ENCODE data around the gene LDLRAD3.
"Not testable (repeated sequence)": the region's sequence is repeated elsewhere in the genome, so short reads cannot be mapped to it uniquely, and the experiment has no call there.

The LDLRAD3 gene, protein sequence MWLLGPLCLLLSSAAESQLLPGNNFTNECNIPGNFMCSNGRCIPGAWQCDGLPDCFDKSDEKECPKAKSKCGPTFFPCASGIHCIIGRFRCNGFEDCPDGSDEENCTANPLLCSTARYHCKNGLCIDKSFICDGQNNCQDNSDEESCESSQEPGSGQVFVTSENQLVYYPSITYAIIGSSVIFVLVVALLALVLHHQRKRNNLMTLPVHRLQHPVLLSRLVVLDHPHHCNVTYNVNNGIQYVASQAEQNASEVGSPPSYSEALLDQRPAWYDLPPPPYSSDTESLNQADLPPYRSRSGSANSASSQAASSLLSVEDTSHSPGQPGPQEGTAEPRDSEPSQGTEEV
- total RNA-seq = 0 to 1.3 (median 0.14) reads per million in 4 experiments

DNA sequence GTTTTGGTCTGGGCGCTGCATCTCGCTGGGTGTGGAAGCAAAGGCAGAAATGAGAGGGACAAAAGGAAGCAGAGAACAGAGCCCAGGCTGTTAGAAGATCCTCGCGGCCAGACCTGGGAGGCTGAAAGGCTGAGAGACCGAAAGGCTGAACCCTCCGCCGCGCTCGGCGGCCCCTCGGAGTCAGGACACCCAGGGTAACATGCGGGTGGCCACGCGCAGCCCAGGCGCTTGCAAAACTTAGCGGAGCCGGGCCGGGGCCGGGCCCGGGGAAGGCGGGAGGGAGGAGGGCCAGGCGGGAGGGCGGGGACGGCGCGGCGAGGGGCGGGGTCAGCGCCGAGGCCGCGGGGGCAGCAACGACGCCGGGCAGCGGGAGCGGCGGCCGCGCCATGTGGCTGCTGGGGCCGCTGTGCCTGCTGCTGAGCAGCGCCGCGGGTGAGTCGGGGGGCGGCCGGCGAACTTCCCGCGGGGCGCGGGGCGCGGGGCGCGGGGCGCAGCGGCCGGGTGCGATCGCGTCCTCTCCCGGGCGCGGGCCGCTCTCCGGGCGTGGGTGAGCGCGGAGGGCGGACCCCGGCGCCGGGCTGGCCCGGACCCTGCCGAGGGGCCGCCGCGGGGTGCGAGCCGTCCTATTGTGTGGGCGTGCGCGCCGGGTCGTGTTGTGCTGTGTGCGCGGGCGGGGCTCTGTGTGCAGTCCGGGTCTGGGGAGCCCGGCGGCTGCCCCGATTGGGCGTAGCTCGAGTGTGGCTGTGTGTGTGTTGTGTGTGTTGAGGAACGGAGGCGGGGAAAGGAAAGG, at the start of gene LDLRAD3:
Gene LDLRAD3, plus strand, starts transcription at position 350 of the 790 bp plus-strand sequence. Its CDS starts 37 bp downstream, at position 387.
- no peak for DNase-seq

DNA sequence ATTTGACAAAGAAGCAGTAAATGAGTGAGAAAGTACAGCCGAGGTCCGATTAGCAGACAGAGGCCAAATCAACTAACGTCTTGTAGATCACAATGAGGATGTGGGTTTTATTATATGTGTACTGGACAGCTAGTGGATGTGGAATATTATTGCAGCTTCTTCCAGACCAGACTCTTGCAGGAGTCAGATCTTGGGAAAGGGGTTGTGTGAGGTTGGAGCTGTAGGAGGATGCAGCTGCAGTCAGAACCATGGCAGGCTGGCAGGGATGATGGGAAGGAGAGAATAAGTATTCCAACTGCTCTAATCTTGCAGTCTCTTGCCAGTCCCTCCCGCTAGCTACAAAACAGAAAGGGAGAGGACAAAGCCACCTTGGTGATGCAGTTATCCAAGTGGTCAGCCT, 46.8 kb upstream of the LDLRAD3 start:
- no peak for DNase-seq

DNA sequence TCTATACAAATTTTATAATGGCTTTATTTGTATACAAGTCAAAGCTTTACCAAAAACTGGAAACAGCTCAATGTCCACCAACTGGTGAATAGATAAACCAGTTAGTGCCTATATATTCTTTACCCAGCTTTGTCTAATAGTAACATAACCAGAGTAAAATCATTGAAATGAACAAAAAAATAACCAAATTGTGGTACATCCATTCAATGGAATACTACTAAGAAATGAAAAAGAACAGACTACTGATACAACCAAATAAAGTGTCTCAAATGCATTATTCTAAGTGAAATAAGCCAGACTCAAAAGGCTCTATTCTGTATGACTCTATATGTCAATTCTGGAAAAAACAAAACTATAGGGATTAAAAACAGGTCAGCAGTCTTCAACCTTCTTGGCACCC, 40.9 kb upstream of the LDLRAD3 start:
- DNase-seq = no peak

DNA sequence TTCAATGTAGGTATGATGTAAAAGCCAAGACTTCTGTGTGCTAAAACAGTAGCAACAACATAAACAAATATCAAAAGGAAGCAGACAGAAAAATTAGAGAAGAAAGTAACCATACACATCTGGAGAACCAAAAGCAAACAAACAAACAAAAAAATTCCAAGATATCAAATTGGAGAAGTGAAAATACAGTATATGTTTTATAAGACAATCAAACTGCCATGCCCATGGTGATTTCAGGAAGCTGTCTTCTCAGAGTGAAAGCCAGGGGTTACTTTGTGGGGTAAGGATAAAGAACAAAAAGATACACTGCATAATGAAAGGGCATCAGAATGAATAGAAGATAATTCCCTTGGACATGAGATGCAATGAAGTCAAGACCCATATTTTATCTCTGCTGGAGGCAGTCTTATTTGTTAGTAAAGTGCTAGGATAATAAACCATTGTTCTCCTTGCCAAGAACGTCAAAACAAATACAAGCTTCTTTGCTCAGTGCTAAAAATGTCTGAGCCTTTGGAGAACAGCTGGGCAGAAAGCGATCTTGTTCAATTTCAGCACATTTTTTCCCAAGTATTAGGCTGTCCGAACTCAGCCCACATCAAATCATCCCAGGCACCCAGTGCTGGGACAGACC, 38.1 kb upstream of the LDLRAD3 start:
- DNase-seq = no peak

DNA sequence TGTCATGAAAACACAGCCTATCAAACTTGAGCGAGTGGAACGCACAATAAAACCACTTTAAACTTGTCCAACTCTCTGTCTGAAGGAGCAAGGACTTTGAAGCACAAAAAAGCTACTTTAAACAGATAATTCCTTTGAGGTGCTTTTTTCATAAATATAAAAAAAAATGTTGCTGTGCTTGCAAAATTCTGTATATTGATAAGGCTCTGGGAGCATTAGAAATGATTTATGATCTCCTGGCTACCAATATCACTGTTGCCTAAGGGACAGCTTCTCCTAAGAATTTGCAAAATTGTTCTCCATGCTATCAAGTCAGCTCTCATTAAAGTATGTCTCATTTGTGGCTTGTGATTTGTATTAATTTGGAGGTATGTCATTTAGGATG, 37.6 kb upstream of the LDLRAD3 start:
- DNase-seq = no peak

DNA sequence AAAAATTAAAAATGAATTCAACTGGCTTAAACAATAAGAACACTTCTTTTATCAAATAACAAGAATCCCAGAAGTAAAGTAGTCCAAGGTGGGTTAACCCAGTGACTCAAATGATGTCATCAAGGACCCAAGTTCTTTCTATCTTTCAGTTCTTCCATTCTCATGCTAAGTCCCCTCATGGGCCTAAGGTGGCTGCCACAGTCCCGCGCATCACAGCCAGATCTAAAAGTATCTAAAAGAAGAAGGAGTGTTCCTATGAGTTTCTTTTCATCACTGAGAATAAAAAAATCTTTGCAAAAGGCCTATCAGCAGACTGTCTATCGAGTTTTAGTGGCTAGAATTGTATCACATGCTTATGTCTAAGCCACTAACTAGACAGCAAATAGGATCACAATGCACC, 37.2 kb upstream of the LDLRAD3 start:
- DNase-seq = no peak

DNA sequence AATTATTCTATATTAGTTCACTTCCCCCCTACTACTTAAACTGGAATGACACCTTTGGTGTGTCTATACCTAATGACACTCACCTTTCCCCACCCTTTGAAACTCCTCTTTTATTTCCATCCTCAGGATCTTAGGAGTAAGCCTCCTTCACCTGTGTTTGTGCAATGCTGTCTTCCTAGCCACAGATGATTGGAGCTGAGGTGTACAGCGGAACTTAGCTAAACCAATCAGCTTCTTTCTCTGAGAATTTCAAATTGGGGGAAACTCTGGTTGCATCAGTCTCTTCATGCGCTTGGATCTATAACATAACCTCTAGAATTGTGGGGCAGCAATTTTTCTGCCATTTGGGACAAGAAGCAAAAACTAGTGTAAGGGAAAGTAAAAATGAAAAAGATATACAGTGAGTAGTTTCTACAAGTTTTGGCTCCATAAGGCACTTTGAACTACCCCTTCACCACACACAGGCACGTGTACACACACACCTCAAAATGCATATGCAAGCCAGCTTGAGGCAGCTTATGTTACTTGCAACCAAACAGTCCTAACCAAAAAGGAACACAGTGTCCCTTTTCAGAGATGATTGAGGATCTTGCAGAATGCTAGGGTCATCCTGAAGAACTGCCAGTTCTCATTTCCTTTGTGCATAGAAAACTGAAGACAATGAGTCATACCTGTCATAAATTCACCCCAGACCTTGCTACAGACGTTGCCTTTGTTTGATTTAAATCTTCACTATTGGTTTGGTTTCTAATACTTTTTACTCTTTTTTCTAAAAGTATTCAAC, 36.0 kb upstream of the LDLRAD3 start:
- DNase-seq = no peak

DNA sequence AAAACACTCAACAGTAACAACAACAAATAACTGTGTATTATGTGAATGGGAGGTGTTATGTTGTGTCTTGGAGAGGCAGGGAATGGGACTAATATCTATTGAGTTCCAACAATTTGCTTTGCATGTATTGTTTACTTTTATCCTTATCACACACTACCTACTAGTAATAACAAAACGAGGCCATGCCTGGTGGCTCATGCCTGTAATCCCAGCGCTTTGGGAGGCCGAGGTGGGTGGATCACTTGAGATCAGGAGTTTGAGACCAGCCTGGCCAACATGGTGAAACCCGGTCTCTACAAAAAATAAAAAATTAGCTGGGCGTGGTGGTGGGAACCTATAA, 35.5 kb upstream of the LDLRAD3 start:
- not testable (repeated sequence) for DNase-seq

DNA sequence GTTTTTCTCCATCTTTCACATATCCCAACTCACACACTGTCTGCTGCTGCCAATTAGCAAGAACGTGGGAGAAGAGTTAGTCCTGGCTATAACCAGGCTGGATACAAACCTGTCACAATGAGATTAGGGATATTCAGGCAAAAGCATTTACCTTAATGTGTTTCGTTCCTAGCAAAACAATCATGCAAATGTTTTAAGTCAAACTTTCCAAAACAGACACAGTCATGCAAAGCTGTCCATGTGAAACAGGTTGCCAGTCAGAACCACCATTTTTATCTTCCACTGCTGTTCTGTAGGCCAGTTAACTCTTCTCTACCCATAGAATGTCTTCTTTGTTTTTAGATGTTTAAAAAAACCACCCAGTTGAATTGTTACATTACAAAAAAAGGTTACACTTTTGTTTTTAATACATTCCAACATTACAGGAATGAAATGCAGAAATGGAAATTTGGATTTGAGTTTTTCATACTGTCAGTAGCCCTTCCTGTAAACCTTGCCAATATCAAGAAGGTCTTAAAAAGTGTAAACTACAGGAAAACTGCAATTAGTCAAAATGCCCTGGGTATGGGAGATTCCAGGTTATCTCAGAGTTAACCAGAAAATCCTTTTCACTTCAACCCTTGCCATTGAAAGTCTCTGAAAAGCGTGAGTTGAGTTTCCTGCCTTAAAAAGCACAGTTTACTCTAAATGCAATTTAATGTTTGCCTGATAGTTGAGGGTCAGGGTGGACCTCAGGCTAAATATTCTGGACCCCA, 34.2 kb upstream of the LDLRAD3 start:
- no peak for DNase-seq

DNA sequence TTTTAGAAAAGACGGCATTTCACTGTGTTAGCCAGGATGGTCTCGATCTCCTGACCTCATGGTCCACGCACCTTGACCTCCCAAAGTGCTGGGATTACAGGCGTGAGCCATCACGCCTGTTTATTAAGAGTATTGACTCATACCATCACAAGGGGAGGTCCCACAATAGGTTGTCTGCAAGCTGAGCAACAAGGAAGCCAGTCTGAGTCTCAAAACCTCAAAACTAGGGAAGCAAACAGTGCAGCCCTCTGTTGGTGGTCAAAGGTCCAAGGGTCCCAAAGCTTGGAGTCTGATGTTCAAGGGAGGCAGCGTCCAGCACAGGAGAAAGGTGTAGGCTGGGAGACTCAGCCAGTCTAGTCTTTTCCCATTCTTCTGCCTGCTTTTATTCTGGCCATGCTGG, 32.8 kb upstream of the LDLRAD3 start:
- DNase-seq = no peak

DNA sequence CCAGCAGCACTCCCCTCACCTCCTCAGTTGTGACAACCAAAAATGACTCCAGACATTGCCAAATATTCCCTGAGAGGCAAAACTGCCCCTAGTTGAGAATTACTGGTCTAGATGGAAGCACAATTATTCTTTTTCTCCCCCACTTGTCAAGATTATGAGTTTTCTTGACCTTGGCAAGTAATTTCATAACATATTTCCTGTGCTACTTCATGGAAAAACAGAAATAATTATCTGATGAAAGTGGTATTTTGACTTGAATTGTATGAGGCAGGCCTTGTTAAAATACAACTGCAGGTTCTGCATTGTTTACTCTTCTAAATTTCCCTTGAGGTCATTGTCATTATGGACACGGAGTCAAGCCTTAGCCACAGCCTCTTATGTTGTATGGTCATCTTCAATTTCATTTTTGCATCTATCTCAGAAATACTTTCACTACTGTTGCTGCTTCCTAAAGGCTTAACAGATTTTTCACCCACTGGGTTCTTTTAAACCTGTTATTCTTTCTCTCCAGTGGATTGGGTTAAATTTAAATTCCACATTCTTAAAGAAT, 32.2 kb upstream of the LDLRAD3 start:
- DNase-seq = no peak

DNA sequence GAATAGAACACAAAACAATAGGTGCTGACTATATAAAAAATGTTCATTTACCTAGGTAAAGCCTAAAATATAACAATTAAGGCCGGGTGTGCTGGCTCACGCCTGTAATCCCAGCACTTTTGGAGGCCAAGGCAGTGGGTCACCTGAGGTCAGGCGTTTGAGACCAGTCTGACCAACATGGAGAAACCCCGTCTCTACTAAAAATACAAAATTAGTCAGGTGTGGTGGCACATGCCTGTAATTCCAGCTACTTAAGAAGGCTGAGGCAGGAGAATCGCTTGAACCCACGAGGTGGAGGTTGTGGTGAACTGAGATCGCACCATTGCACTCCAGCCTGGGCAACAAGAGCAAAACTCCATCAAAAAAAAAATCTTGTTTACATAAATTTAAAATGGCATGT, 31.4 kb upstream of the LDLRAD3 start:
- not testable (repeated sequence) for DNase-seq

DNA sequence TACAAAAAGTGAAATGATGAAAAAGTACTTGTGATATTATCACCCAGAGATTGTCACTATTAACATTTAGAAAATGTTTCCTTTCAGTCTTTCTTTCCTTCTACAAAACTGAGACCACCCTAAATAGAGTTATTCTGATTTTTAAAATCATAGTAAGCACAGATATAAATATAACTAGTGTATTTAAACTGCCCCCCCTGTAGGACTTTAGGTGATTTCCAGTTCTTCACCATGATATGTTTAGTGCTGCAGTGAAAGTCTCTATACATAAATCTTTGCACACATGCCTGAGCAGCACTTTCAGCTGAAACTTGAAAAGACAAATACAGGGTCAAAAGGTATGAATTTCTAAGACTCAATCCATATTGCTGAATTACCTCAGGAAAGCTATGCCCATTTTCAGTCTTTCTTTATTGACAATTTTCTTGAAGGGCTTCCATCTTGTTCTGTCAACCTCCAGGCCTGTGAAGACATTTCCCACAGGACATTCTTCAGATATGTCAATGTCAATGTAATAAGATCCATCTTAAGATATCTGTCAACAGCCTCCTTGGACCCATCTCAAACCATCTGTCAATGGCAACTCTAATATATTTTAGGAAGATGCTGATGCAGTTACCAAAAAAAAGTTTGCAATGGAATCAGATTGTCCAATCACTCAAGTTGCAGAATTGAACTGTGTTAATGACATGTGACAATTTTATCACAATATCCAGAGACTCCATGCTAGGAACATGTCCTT, 30.8 kb upstream of the LDLRAD3 start:
- DNase-seq = no peak

DNA sequence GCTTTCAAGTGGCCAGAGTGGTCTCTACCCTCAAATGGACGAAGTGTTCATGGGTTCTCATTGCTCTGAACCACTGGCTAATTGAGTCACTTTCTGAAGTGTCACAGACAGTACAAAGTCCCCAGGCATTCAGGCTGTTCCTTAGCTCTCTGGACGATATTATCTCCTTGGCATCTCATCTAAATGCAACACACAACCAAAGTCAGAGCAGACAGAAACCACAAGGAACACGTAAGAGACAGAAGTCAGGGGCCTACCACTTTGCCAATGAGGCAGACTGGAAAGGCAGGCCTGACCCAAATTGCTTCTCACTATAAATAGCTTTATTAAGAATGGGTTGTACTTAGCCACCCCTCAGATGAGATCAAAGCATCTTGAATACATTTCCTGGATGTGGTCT, 29.0 kb upstream of the LDLRAD3 start:
- no peak for DNase-seq

DNA sequence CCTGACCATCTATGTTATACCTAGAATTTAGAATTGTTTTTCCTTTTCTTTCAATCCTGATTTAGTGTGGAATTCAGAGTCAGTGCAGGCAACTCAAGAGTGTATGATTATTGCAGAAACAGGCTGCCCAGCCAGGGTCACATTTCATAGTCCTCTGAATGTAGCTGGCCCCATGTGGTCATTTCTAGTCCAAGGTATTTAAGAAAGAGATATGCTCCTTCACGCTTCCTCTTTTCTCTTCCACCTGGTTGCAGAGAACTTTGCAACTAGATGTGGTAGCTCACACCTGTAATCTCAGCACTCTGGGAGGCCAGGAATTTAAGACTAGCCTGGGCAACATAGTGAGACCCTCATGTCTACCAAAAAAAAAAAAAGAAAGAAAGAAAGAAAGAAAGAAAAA, 27.6 kb upstream of the LDLRAD3 start:
- no peak for DNase-seq

DNA sequence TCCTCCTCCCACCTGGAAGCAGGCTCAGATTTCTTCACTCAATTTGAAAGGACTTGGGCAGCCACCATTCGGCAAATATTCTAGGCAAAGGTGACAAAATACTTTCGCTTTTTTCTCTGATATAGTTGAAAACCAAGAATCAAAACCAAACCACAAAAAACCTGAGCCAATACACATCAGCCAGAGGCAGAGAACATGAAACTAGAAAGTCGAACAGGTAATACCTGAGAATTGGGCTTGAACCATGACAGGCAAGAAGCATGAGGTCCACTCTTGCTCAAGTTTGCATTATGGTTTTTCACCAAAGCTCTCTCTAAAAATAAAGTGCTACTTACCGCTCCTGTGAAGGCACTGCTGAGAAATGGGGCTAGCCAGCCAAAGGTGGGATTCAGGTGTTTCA, 26.2 kb upstream of the LDLRAD3 start:
- DNase-seq = no peak

DNA sequence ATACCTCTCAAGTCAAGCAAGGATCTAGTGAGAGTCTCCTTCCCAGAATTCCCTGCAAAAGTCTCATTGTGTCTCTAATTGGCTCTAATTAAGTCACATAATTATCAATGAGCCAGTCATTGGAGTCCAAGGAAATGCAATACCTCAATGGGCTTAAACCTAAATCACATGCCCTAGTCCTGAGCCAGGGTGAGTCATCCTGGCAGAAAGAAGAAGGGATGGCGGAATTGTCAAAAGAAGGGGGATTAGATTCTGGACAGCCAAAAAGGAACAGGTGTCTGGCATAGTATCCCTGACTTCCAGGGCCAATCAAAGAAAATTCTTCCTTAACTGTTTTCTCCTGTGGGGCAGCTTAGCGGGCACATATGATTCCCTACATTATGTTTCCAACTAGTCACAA, 25.1 kb upstream of the LDLRAD3 start:
- DNase-seq = no peak

DNA sequence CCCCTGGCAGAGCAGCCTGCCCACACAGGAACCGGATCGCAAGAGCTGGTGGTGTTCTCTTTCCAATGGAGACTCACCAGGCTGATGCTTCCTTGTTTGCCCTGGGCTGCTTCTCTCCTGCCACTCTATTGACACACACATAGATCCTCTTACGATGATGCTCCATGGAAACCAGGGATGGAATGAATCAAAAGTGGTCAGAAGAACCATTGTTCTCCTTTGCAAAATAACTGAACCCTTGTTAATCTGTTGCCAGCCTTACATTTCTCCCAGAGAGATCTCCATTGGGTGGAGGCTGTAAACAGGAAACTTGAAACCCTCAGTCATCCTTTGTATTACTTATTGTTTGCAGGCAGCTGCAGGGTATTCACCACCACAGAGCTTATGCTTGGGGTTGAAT, 24.6 kb upstream of the LDLRAD3 start:
- DNase-seq = no peak

DNA sequence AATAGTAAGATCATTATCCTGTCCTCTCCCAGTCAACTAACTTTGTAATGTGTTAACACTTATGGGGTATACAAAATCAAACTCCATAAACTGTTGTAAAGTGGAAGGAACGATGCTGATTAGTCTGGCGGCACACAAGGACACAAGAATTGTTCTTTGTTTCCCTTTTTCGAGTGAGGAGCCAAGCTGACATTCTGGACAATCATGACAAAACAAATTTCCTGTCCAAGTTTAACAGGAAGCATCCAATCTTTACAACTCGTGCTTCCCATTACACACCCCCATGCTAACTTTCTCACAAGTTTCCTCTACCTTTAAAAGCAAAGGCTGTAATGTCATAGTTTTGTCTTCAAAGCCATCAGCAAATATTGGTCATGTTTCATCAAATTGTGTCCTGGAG, 20.4 kb upstream of the LDLRAD3 start:
- no peak for DNase-seq

DNA sequence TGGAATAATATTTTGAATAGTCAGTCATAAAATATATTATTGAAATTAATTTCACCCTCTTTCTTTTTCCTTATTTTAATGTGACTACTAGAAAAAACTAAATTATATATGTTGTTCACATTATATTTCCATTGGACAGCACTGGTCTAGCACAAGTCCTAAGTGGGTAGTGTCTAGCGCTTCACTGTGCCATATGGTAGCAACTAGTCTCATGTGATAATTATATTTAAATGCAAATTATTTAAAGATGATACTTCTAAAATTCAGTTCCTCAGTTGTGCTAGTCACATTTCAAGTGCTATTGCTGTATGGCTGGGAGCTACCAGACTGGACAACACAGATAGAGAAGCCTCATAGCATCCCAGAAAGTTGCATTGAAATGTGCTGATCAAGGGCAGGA, 19.1 kb upstream of the LDLRAD3 start:
- DNase-seq = no peak

DNA sequence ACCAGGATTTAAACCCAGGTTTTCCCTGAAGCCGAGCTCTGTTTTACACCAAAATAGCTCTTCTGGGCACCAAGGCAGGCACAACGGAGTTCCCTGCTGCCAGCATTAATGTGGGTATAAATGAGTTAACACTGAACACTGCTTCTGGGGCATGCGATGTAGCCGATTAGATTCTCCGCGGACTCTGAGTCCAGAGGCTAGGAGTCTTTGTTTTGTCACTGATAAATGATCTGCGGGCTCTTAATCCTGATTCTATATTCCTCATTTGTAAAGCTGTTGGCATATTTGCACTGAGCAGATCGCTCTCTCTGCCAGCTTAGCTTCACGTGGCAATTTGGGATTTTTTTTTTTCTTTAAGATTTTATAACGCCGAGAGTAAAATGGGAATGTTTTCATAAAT, 16.8 kb upstream of the LDLRAD3 start:
- DNase-seq = no peak
